ENCODE measurements around the gene SLC38A4.

The SLC38A4 gene

GRCh38 chr12:46718495-46718894 lies 107.3 kb downstream of the SLC38A4 start:
- H3K4me3 ChIP-seq (ENCODE audit: low read length): no peak overlapping the region
- no peak for DNase-seq (ENCODE audit: low read depth)
- no peak for TF ChIP-seq CTCF (conservative IDR thresholded peaks at IDR 0.05; ENCODE audit: low read depth, low read length)

GRCh38 chr12:46717868-46718267 lies 107.9 kb downstream of the SLC38A4 start:
- no peak for TF ChIP-seq CTCF (conservative IDR thresholded peaks at IDR 0.05; ENCODE audit: low read depth, low read length)
- H3K4me3 ChIP-seq (ENCODE audit: low read length): no peak overlapping the region
- no peak for DNase-seq (ENCODE audit: low read depth)

- H3K4me3 ChIP-seq (ENCODE audit: low read length): no peak overlapping the region
- no peak for DNase-seq (ENCODE audit: low read depth)
- TF ChIP-seq CTCF (conservative IDR thresholded peaks at IDR 0.05; ENCODE audit: low read depth, low read length): no peak
Observed at GRCh38 chr12:46717159-46717558, 108.6 kb downstream of the SLC38A4 start.

Measured in retinal pigment epithelial cell (primary cell).